ENCODE data around the gene TPPP3. TPM values are rescaled to one million over a fixed set of nuclear protein-coding genes. Genes with fewer than 3 reads are reported as not detected.

The TPPP3 gene
- total RNA-seq, 4 donors from 2014 or later: 3.0 to 26.2 (median 8.2) TPM

DNA sequence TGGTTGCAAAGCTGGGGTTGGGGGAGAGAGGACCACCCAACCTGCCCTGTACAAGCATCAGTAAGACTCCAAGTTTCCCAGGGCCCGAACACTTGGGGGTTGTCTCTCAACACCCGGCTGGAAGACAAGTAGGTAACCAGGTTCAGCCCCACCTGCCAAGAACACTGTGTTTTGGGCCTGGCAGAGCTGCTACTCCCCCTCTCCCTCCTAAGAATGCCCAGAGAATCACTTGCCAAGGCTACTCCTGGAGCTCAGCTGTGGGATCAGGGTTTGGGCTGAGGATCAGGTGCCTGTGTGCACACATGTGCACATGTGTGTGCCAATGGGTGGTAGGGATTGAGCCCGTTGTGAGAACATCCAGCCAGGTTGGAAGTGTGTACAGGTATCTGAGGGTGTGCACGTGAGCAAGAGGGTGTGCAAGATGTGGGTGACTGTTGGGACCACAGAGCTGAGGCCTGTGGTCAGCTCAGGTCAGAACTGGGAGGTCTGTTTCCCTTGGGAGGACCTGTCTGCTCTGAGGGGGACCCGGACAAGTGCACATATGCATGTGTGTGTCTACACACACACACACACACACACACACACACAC, 39.9 kb upstream of the TPPP3 start:
- Histone ChIP-seq H3K4me3 (no peak overlapping the region), H3K36me3 (peaks cover 6 to 30% (median 12%) of the 10 kb centered on the region in 3 donors), H3K9me3 (no peaks in the 10 kb centered on the region), H3K27me3 (peaks cover 0 to 18% (median 0%) of the 10 kb centered on the region in 4 donors), H3K4me1 (peaks cover 20 to 50% (median 27%) of the 10 kb centered on the region in 3 donors), H3K27ac (no peak overlapping the region)
- intact Hi-C loops (cut with DNase I): no loop called here
- 72 to 90% methylated on average over 2 to 3 of the region's 5 CpGs for WGBS, 2 donors
- no peak for TF ChIP-seq POLR2A (IDR thresholded peaks at IDR 0.05)
- TF ChIP-seq, protein P1, sequence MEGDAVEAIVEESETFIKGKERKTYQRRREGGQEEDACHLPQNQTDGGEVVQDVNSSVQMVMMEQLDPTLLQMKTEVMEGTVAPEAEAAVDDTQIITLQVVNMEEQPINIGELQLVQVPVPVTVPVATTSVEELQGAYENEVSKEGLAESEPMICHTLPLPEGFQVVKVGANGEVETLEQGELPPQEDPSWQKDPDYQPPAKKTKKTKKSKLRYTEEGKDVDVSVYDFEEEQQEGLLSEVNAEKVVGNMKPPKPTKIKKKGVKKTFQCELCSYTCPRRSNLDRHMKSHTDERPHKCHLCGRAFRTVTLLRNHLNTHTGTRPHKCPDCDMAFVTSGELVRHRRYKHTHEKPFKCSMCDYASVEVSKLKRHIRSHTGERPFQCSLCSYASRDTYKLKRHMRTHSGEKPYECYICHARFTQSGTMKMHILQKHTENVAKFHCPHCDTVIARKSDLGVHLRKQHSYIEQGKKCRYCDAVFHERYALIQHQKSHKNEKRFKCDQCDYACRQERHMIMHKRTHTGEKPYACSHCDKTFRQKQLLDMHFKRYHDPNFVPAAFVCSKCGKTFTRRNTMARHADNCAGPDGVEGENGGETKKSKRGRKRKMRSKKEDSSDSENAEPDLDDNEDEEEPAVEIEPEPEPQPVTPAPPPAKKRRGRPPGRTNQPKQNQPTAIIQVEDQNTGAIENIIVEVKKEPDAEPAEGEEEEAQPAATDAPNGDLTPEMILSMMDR (IDR thresholded peaks at IDR 0.05): no peak
- no peak for DNase-seq

DNA sequence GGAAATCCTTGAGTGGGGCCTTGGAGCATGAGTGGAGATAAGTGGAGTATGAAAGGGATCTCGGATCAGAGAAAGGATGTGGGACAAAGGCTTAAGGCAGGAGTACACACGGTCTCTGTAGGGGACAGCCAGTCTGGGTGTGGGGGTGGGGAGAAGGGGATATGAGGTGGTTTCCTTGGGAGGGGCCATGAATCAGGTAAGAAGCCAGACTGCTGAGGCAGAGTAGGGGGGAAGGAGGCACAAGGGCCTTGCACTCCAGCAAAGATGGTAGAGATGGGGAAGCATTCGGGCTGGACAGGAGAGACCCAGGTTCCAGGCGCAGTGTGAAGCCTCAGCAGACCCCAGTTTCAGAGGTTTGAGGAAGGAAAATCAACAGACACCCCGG, 39.2 kb upstream of the TPPP3 start:
- WGBS, 2 donors: 69 to 78% methylated on average over 4 to 5 of the region's 5 CpGs
- TF ChIP-seq POLR2A (IDR thresholded peaks at IDR 0.05): no peak
- TF ChIP-seq, protein P1 (IDR thresholded peaks at IDR 0.05): no peak
- Histone ChIP-seq H3K4me3 (no peak overlapping the region), H3K4me1 (peaks cover 21 to 57% (median 27%) of the 10 kb centered on the region in 3 donors), H3K36me3 (peaks cover 1 to 23% (median 4%) of the 10 kb centered on the region in 3 donors), H3K27ac (no peak overlapping the region), H3K9me3 (no peaks in the 10 kb centered on the region), H3K27me3 (peaks cover 0 to 25% (median 0%) of the 10 kb centered on the region in 4 donors)
- DNase-seq: no peak
- intact Hi-C loops (cut with DNase I): no loop called here

DNA sequence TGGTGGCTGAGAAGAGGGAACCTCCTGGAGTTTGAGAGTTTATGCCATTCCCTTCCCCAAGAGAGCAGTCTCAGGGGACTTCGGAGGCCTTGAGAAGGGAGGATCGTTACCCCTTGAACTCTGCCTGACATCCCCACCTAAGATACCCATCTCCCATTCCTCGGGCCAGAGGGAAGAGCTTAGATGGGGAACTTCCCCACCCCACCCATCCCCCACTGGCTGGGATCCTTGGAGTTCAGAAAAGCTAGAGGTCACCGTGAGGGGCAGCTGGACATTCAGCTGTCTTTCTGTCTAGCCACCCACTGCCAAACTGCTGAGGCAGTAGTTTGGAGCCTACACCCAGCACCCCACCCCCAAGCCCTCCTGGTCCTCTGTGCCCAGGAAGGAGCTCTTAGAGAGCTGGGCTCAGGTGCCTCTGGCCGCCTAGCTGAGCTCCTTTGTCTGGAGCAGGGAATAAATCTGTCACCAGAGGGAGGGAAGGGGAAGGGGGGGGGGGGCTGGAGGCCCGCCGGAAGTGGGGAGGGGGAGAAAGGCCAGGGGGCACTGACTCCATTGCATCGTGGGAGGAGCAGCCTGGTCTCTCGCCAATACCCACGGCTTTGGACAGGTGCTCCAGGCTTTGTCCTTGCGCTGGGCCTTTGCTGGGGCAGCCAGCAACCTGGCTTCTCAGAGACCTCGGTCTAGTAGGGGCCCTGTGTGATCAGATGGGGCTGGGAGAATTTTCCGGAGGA, 38.6 kb upstream of the TPPP3 start:
- Histone ChIP-seq H3K4me1 (peaks cover 21 to 58% (median 27%) of the 10 kb centered on the region in 3 donors), H3K9me3 (no peaks in the 10 kb centered on the region), H3K27ac (peak overlapping the region; percentile 76 to 89 (median 80)), H3K36me3 (peaks cover 0 to 17% (median 4%) of the 10 kb centered on the region in 3 donors), H3K4me3 (peak overlapping the region; percentile 36 to 71 (median 52)), H3K27me3 (peaks cover 0 to 28% (median 0%) of the 10 kb centered on the region in 4 donors)
- no peak for DNase-seq
- no peak for TF ChIP-seq POLR2A (IDR thresholded peaks at IDR 0.05)
- TF ChIP-seq, protein P1 (IDR thresholded peaks at IDR 0.05): no peak
- intact Hi-C loops (cut with DNase I): no loop called here
- WGBS, 2 donors: 29 to 48% methylated on average over 5 to 8 of the region's 13 CpGs

DNA sequence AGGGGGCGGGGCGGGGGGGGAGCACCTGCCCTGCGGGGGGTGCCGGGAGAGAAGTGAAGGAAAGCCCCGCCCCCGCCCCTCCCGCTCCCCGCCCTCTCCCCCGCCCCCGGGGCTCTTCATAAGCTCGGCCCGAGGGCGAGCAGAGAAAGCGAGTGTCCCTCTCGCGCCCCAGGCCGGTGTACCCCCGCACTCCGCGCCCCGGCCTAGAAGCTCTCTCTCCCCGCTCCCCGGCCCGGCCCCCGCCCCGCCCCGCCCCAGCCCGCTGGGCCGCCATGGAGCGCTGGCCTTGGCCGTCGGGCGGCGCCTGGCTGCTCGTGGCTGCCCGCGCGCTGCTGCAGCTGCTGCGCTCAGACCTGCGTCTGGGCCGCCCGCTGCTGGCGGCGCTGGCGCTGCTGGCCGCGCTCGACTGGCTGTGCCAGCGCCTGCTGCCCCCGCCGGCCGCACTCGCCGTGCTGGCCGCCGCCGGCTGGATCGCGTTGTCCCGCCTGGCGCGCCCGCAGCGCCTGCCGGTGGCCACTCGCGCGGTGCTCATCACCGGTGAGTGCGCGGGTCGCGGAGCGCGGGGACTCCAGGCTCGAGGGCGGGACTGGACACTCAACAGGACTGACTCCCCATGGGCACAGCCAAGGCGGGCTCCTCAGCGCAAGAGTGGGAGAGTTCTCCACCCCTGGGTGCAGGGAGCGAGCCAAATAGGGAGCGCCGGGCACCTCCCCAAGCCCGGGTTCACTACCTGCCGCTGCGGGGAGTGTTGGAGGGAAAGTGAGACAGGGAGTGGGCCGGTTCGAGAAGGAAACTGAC, 37.9 kb upstream of the TPPP3 start, which contains the start of gene HSD11B2:
TSS of gene HSD11B2 (plus strand) at position 145 of the 798 bp plus-strand sequence. CDS start at position 273, 128 bp downstream.
- TF ChIP-seq POLR2A (IDR thresholded peaks at IDR 0.05): peak in 1 of 4 donors; percentile 20
- TF ChIP-seq, protein P1 (IDR thresholded peaks at IDR 0.05): peak in 3 of 6 experiments; percentile 14 to 31 (median 21)
- Histone ChIP-seq H3K4me1 (peaks cover 21 to 58% (median 27%) of the 10 kb centered on the region in 3 donors), H3K4me3 (peak within 1 kb of the TSS; percentile 36 to 71 (median 52)), H3K27ac (peak within 1 kb of the TSS; percentile 76 to 89 (median 80)), H3K27me3 (peaks cover 0 to 31% (median 0%) of the 10 kb centered on the region in 4 donors), H3K36me3 (peaks cover 0 to 9% (median 0%) of the 10 kb centered on the region in 3 donors), H3K9me3 (no peaks in the 10 kb centered on the region)
- DNase-seq: no peak
- intact Hi-C loops (cut with DNase I): no loop called here
- 0 to 13% methylated on average over 1 to 3 of the region's 87 CpGs for WGBS, 2 donors

Data from esophagus squamous epithelium (tissue), 5 donors.